Fibroblast of mammary gland (primary cell): ENCODE results near the gene SLC13A4.
A peak's percentile ranks its signal among the peaks of the same experiment; 100 is the strongest.
"Not testable (repeated sequence)": the region's sequence is repeated elsewhere in the genome, so short reads cannot be mapped to it uniquely, and the experiment has no call there.

ENCODE experiments used
- DNase-seq: peaks from one replicate; pipeline ENCODE4 v3.0.0-alpha.2; 2010; ENCODE audit warnings: low read depth
- H3K4me3 ChIP-seq: 2 replicates; pipeline ENCODE4 v1.5.1; 2011; ENCODE audit warnings: low read depth, mild to moderate bottlenecking, low read length, moderate library complexity; ENCODE audit not compliant: control insufficient read depth
- TF ChIP-seq, protein P1 (sequence below): conservative IDR thresholded peaks from 2 replicates; pipeline ENCODE4 v1.5.1; 2011; ENCODE audit warnings: low read depth, low read length, inconsistent platforms; ENCODE audit not compliant: control insufficient read depth, insufficient read depth

SLC13A4 gene

DNA sequence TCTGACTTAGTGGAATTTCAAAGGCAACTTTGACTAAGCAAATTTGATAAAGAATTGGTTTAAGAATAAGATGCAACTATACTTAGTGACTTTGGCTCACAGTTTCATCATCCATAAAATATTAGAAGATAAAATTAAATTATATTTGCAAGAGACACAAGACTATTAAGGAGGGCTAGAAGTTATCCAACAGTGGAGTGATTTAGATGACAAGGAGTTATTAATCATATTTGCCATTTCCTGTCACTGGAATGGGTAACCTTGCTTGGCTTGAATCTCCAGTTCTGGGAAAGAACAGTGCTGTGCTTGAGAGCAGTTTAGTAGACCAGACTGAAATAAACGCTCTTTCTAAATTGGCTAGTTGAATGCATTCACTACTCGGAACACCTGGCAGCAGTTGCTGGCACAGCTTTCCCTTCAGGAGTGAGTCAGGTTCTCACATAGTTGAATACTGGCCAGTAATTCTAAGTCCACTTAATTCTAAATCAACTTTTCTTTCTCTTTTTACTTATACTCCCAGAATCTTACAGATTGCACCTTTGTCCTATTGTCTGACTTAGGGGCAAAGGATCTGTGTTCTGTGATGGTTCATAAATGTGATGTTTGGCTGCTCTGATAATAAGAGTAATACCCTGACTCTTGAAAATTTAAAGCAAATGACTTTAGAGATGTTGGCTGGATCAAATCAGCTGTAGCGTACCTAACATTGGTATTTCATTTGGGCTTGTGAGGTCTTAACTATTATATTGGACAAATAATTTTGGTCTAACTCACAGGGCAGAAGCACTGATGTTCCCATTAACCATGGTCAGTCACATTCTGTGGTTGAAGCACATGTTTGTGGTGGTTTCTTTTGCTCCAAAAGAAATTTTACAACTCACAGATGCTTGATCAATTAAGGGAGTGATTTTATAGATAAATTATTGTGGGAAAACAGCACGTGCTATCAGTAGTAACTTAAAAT lies 49.1 kb downstream of the SLC13A4 start:
- peak; percentile 78 for DNase-seq
- TF ChIP-seq, protein P1, sequence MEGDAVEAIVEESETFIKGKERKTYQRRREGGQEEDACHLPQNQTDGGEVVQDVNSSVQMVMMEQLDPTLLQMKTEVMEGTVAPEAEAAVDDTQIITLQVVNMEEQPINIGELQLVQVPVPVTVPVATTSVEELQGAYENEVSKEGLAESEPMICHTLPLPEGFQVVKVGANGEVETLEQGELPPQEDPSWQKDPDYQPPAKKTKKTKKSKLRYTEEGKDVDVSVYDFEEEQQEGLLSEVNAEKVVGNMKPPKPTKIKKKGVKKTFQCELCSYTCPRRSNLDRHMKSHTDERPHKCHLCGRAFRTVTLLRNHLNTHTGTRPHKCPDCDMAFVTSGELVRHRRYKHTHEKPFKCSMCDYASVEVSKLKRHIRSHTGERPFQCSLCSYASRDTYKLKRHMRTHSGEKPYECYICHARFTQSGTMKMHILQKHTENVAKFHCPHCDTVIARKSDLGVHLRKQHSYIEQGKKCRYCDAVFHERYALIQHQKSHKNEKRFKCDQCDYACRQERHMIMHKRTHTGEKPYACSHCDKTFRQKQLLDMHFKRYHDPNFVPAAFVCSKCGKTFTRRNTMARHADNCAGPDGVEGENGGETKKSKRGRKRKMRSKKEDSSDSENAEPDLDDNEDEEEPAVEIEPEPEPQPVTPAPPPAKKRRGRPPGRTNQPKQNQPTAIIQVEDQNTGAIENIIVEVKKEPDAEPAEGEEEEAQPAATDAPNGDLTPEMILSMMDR = no peak
- H3K4me3 ChIP-seq = no peak overlapping the region

DNA sequence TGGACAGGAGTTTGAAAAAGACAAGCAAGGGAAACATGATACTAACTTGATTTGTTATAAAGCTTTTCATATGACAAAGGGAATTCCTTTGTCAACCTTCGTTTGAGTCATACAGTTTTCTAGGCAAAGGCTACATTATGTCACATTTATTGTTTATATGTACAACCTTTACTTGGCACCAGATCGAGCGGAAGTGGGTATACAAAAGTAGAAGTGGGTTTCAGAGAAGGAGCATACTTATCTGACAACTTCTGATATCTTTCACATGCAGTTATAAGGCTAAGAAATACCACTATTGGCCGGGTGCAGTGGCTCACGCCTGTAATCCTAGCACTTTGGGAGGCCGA lies 54.7 kb downstream of the SLC13A4 start:
- TF ChIP-seq, protein P1 = no peak
- peak; percentile 40 for DNase-seq
- H3K4me3 ChIP-seq = no peak overlapping the region

- DNase-seq = peak; percentile 82
- TF ChIP-seq, protein P1 = peak; percentile 97
- H3K4me3 ChIP-seq = no peak overlapping the region
Measured at GRCh38 chr7:135672560-135673359, 55.2 kb downstream of the SLC13A4 start.

- peak; percentile 89 for DNase-seq
- TF ChIP-seq, protein P1 = no peak
- no peak overlapping the region for H3K4me3 ChIP-seq
Measured at GRCh38 chr7:135670179-135670578, 57.8 kb downstream of the SLC13A4 start.

- no peak overlapping the region for H3K4me3 ChIP-seq
- TF ChIP-seq, protein P1 = no peak
- DNase-seq = no peak
Measured at GRCh38 chr7:135669774-135670173, 58.2 kb downstream of the SLC13A4 start.

GRCh38 chr7:135668852-135669395 lies 59.1 kb downstream of the SLC13A4 start:
- H3K4me3 ChIP-seq, DNase-seq: not testable (repeated sequence)

DNA sequence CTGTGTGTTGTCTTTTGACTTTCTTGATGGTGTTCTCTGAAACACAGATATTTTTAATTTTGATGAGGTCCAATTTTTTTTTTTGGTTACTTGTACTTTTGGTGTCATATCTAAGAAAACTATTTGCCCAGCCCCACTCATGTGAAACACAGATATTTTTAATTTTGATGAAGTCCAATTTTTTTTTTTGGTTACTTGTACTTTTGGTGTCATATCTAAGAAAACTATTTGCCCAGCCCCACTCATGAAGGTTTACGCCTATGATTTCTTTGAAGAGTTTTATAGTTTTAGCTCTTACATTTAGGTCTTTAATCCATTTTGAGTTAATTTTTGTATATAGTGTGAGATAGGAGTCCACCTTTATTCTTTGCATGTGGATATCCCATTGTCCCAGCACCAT lies 60.4 kb downstream of the SLC13A4 start:
- not testable (repeated sequence) for H3K4me3 ChIP-seq, DNase-seq
